Activated T-helper 1 cell treated with anti-CD3 and anti-CD28 coated beads, Interleukin-2, amount 50 U/mL, for 16 hours (primary cell): ENCODE measurements around the gene LRRTM4.
"Not testable (repeated sequence)": the region's sequence is repeated elsewhere in the genome, so short reads cannot be mapped to it uniquely, and the experiment has no call there.

Source experiments
- DNase-seq, 2 donors: peaks; one replicate each; pipeline ENCODE4 v3.0.0-alpha.2; 2020; ENCODE audit warnings: low read depth in 1 of 2, low spot score in 1 of 2

The LRRTM4 gene

GRCh38 chr2:76759634-76760366 lies 762.4 kb downstream of the LRRTM4 start:
- no peak for DNase-seq

GRCh38 chr2:76752506-76752905 lies 769.7 kb downstream of the LRRTM4 start:
- DNase-seq, result no peak

GRCh38 chr2:76749858-76750257 lies 772.3 kb downstream of the LRRTM4 start:
- no peak for DNase-seq

GRCh38 chr2:76748581-76749296 lies 773.4 kb downstream of the LRRTM4 start:
- no peak for DNase-seq

- DNase-seq, result no peak
These were observed 776.6 kb downstream of the LRRTM4 start for GRCh38 chr2:76745605-76746004.

- DNase-seq, result no peak
These were observed 784.6 kb downstream of the LRRTM4 start for GRCh38 chr2:76737607-76738006.

GRCh38 chr2:76733736-76734135 lies 788.4 kb downstream of the LRRTM4 start:
- DNase-seq, result no peak

GRCh38 chr2:76731157-76731556 lies 791.0 kb downstream of the LRRTM4 start:
- no peak for DNase-seq

- DNase-seq, result no peak
These were observed 792.2 kb downstream of the LRRTM4 start for GRCh38 chr2:76730021-76730420.

GRCh38 chr2:76721226-76721625 lies 801.0 kb downstream of the LRRTM4 start:
- DNase-seq, result no peak

GRCh38 chr2:76713312-76713711 lies 808.9 kb downstream of the LRRTM4 start:
- DNase-seq, result no peak

- DNase-seq, result no peak
These were observed 810.7 kb downstream of the LRRTM4 start for GRCh38 chr2:76711490-76711889.

- DNase-seq, result no peak
These were observed 821.3 kb downstream of the LRRTM4 start for GRCh38 chr2:76700894-76701293.

GRCh38 chr2:76697998-76698713 lies 824.0 kb downstream of the LRRTM4 start:
- DNase-seq, result not testable (repeated sequence)
